ENCODE measurements around the gene PCDH9.

Gene PCDH9

GRCh38 chr13:66837246-66837645 is 392.9 kb downstream of the PCDH9 start:
- no peak for TF ChIP-seq CTCF (IDR thresholded peaks at IDR 0.05; ENCODE audit: borderline replicate concordance, insufficient read depth, low read depth, low read length)
- no peak overlapping the region for H3K4me3 ChIP-seq (ENCODE audit: low read depth, low read length)

DNA sequence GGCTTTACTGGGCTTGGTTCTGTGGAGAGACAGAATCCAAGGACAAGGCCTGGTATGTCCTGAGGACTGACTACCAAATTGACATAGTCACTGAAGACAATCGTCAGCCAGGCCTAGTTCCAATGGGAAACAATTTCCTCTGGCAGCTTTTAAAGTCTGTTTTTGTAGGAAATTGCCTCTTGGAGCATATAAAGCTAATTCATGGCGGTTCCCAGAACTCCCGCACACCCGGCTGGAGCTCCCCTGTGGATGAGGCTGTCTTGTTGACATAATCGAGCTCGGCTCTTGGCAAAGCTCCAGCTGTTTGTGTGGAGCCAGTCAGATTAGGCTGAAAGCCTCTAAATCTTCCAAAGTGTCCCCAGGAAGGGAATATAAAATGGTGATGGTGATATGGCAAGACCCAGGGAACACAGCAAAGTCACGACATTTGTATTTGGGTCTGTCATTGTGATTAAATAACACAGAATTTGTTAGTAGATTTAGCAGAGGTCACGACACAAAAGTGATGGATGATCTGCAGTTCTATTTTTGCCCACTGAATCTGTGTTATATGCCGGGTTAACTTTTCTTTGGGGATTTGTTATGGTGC is 395.0 kb downstream of the PCDH9 start:
- no peak overlapping the region for H3K4me3 ChIP-seq (ENCODE audit: low read depth, low read length)
- TF ChIP-seq CTCF (IDR thresholded peaks at IDR 0.05; ENCODE audit: borderline replicate concordance, insufficient read depth, low read depth, low read length), result no peak

- TF ChIP-seq CTCF (IDR thresholded peaks at IDR 0.05; ENCODE audit: borderline replicate concordance, insufficient read depth, low read depth, low read length), result no peak
- no peak overlapping the region for H3K4me3 ChIP-seq (ENCODE audit: low read depth, low read length)
These were observed 399.0 kb downstream of the PCDH9 start for GRCh38 chr13:66830940-66831716.

DNA sequence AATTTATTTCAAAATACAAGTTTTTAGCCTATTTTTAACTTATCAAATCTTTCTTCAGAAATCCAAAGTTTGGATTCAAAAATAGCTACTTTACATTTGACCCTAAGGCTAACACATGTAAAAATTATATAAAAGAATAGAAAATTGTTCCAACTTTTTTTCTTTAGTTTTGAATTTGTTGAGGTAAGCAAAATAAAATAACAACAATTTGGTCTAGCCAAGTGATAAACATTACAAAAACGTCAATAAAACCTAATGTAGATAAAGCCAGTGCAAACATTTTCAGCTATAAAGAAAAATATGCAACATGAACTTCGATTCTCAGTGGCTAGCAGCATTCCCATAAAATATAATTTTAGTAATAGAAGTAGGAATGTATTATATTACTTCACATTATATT is 400.3 kb downstream of the PCDH9 start:
- TF ChIP-seq CTCF (IDR thresholded peaks at IDR 0.05; ENCODE audit: borderline replicate concordance, insufficient read depth, low read depth, low read length), result no peak
- no peak overlapping the region for H3K4me3 ChIP-seq (ENCODE audit: low read depth, low read length)

DNA sequence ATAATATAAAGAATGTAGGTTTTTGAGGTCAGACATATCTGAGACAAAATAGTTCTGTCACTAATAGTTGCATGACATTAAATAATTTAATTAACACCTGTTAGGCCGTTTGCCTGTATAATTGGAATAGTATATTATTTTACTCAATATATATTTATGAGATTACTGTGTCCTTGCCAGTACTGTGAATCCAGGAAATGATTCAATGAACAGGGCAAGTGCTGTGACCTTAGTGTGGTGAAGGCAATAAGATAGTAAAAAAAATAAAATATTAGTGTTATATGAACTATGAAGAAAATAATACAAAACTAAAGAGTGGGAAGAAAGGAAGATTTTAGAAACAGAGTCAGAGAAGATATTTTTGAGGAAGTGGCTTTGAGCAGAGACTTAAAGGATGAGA is 403.7 kb downstream of the PCDH9 start:
- TF ChIP-seq CTCF (IDR thresholded peaks at IDR 0.05; ENCODE audit: borderline replicate concordance, insufficient read depth, low read depth, low read length), result no peak

GRCh38 chr13:66821551-66821950 is 408.6 kb downstream of the PCDH9 start:
- no peak overlapping the region for H3K4me3 ChIP-seq (ENCODE audit: low read depth, low read length)
- TF ChIP-seq CTCF (IDR thresholded peaks at IDR 0.05; ENCODE audit: borderline replicate concordance, insufficient read depth, low read depth, low read length), result no peak

More for the DNA sequence above, 403.7 kb downstream of the PCDH9 start:
- H3K4me3 ChIP-seq (ENCODE audit: low read depth, low read length), result no peak overlapping the region

DNA sequence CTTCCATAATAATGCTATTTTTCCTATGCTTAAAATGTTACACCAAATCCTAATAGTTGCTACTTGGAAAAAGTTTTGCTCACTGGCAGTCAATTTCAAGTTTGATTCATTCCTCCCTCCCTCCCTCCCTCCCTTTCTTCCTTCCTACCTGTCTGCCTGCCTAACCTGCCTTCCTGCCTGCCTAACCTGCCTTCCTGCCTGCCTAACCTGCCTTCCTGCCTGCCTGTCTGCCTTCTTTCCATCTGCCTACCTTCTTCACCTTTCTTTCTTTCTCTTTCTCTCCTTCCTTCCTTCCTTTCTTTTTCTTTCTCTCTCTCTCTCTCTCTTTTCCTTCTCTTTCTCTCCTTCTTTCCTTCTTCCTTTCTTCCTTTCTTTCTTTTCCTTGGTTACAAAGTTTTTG is 418.7 kb downstream of the PCDH9 start:
- H3K4me3 ChIP-seq (ENCODE audit: low read depth, low read length), result no peak overlapping the region
- TF ChIP-seq CTCF (IDR thresholded peaks at IDR 0.05; ENCODE audit: borderline replicate concordance, insufficient read depth, low read depth, low read length), result no peak
